Naive thymus-derived CD4-positive, alpha-beta T cell (primary cell): Measurements from ENCODE around the gene C15orf39. TPM values are rescaled to one million over a fixed set of nuclear protein-coding genes. Genes with fewer than 3 reads are reported as not detected.
A peak's percentile ranks its signal among the peaks of the same experiment; 100 is the strongest.

ENCODE experiments used
- ATAC-seq: fragments of 150-1000 bp; cut with Tn5 transposase; 2 replicates; pipeline ENCODE4 v1.10.0; 2021; ENCODE audit warnings: mild to moderate bottlenecking, moderate library complexity
- CTCF ChIA-PET: fragments of 350-600 bp; sonication (Branson Sonifier 250); formaldehyde crosslinking; loops from one replicate; lab custom pipeline; 2021; ENCODE audit warnings: antibody characterized with exemption; lab: Charles Lee
- POLR2A ChIA-PET: fragments of 350-600 bp; sonication (Branson Sonifier 250); formaldehyde crosslinking; loops from one replicate; lab custom pipeline; 2021; ENCODE audit warnings: antibody characterized with exemption, inconsistent platforms; lab: Charles Lee
- DNase-seq, 9 donors: peaks; one replicate each; pipeline versions ENCODE4 v3.0.0 to v3.0.0-alpha.2; 2020 to 2022; ENCODE audit warnings: mixed read lengths in 1 of 9
- H3K27ac ChIP-seq: one replicate; pipeline ENCODE4 v1.7.0; 2013; ENCODE audit warnings: mild to moderate bottlenecking, low read depth, low read length, moderate library complexity
- H3K27me3 ChIP-seq, 2 donors: one replicate each; pipeline ENCODE4 v1.7.0; 2013; ENCODE audit warnings: low read length in 2 of 2, mild to moderate bottlenecking in 2 of 2, moderate library complexity in 2 of 2; ENCODE audit not compliant: control insufficient read depth in 2 of 2, insufficient read depth in 2 of 2
- H3K36me3 ChIP-seq, 3 experiments: 1 replicate in 2 of 3; 2 replicates in 1 of 3; pipeline ENCODE4 v1.7.0; 2013; ENCODE audit warnings: low read length in 3 of 3, mild to moderate bottlenecking in 3 of 3, moderate library complexity in 1 of 3; ENCODE audit not compliant: insufficient read depth in 3 of 3, control insufficient read depth in 2 of 3
- H3K4me1 ChIP-seq, 2 donors: one replicate each; pipeline ENCODE4 v1.7.0; 2013; ENCODE audit warnings: low read length in 2 of 2, mild to moderate bottlenecking in 2 of 2, moderate library complexity in 1 of 2; ENCODE audit not compliant: control insufficient read depth in 2 of 2, insufficient read depth in 2 of 2
- H3K4me3 ChIP-seq: 2 replicates; pipeline ENCODE4 v1.7.0; 2013; ENCODE audit warnings: mild to moderate bottlenecking, low read length
- H3K9me3 ChIP-seq, 3 experiments: 1 replicate in 2 of 3; 2 replicates in 1 of 3; pipeline ENCODE4 v1.7.0; 2013; ENCODE audit warnings: low read length in 3 of 3; ENCODE audit not compliant: control insufficient read depth in 2 of 3
- H3K27ac Mint-ChIP-seq, 9 donors: one replicate each; pipeline ENCODE4 v1.8.0; 2020 to 2022; ENCODE audit warnings: mixed read lengths in 9 of 9, mild to moderate bottlenecking in 8 of 9, moderate library complexity in 5 of 9, inconsistent platforms in 2 of 9
- H3K27me3 Mint-ChIP-seq, 5 donors: one replicate each; pipeline ENCODE4 v1.8.0; 2021 to 2022; ENCODE audit warnings: mixed read lengths in 5 of 5, mild to moderate bottlenecking in 1 of 5
- H3K36me3 Mint-ChIP-seq, 5 donors: one replicate each; pipeline ENCODE4 v1.8.0; 2020 to 2022; ENCODE audit warnings: mixed read lengths in 5 of 5, mild to moderate bottlenecking in 3 of 5, inconsistent platforms in 1 of 5
- H3K4me1 Mint-ChIP-seq, 7 donors: one replicate each; pipeline ENCODE4 v1.8.0; 2020 to 2022; ENCODE audit warnings: mixed read lengths in 7 of 7, mild to moderate bottlenecking in 3 of 7, inconsistent platforms in 1 of 7
- H3K4me3 Mint-ChIP-seq, 10 donors: one replicate each; pipeline ENCODE4 v1.8.0; 2020 to 2022; ENCODE audit warnings: mild to moderate bottlenecking in 10 of 10, mixed read lengths in 10 of 10, moderate library complexity in 6 of 10, inconsistent platforms in 2 of 10
- H3K9me3 Mint-ChIP-seq, 11 donors: one replicate each; pipeline ENCODE4 v1.8.0; 2020 to 2022; ENCODE audit warnings: mixed read lengths in 11 of 11, mild to moderate bottlenecking in 4 of 11, inconsistent platforms in 1 of 11, moderate library complexity in 1 of 11
- intact Hi-C, 2 donors: fragments of 100-400 bp; cut with micrococcal nuclease; formaldehyde crosslinking; loops; one replicate each; pipeline ENCODE4 v1.15.1; 2023
- polyA plus RNA-seq, 2 donors: library from polyadenylated mRNA; unstranded; fragments of 300-500 nt; fragmentation: Illumina TruSeq; gene quantifications; one replicate each; pipeline ENCODE4 v1.2.3, GENCODE V29; 2021
- total RNA-seq, 6 experiments: library from RNA in 5 of 6; stranded (reverse) in 5 of 6; gene quantifications; 1 replicate in 5 of 6; 2 replicates in 1 of 6; pipeline ENCODE4 v1.2.3 and lab custom pipeline; 2021 to 2026

C15orf39 gene
- total and polyA plus RNA-seq, 7 experiments from 2014 or later = 2.1 to 124 (median 31.9) TPM

GRCh38 chr15:75178171-75178937 lies 23.3 kb upstream of the C15orf39 start:
- H3K27ac Mint-ChIP-seq = no peak overlapping the region
- Histone ChIP-seq H3K4me1 (no peaks in the 10 kb centered on the region), H3K9me3 (no peaks in the 10 kb centered on the region), H3K36me3 (no peaks in the 10 kb centered on the region), H3K4me3 (no peak overlapping the region), H3K27me3 (peaks cover 0 to 7% of the 10 kb centered on the region in 2 donors), H3K27ac (no peak overlapping the region)
- POLR2A ChIA-PET = no interaction called here
- H3K4me3 Mint-ChIP-seq = peak overlapping the region in 5 of 10 donors; percentile 35 to 56 (median 49)
- CTCF ChIA-PET = interaction anchor here (0.6 kb wide), 1 partner anchor 677 kb away, joined by 3 read pairs; no protein-coding TSS in a partner anchor
- ATAC-seq = peak; percentile 52
- peaks cover 4 to 28% (median 7%) of the 10 kb centered on the region in 7 donors for H3K4me1 Mint-ChIP-seq
- no peak for DNase-seq
- peaks cover 28 to 54% (median 40%) of the 10 kb centered on the region in 5 donors for H3K27me3 Mint-ChIP-seq
- no peaks in the 10 kb centered on the region for H3K9me3 Mint-ChIP-seq
- H3K36me3 Mint-ChIP-seq = no peaks in the 10 kb centered on the region
- intact Hi-C loops = no loop called here

- intact Hi-C loops = no loop called here
- ChIA-PET CTCF (no interaction called here), POLR2A (no interaction called here)
- no peak overlapping the region for H3K27ac ChIP-seq
- Mint-ChIP-seq H3K27me3 (peaks cover 28 to 54% (median 41%) of the 10 kb centered on the region in 5 donors), H3K36me3 (no peaks in the 10 kb centered on the region), H3K27ac (peak overlapping the region in 1 of 9 donors; percentile 14), H3K9me3 (no peaks in the 10 kb centered on the region), H3K4me1 (peaks cover 4 to 28% (median 7%) of the 10 kb centered on the region in 7 donors), H3K4me3 (peak overlapping the region in 5 of 10 donors; percentile 6 to 56 (median 28))
- H3K9me3 ChIP-seq = no peaks in the 10 kb centered on the region
- ATAC-seq (peak; percentile 17), DNase-seq (peak in 1 of 9 donors; percentile 4)
- no peaks in the 10 kb centered on the region for H3K36me3 ChIP-seq
- peaks cover 0 to 7% of the 10 kb centered on the region in 2 donors for H3K27me3 ChIP-seq
- H3K4me3 ChIP-seq = no peak overlapping the region
- no peaks in the 10 kb centered on the region for H3K4me1 ChIP-seq
These were observed 22.5 kb upstream of the C15orf39 start for GRCh38 chr15:75178938-75179745.

GRCh38 chr15:75179746-75180140 lies 21.9 kb upstream of the C15orf39 start:
- CTCF ChIA-PET = no interaction called here

GRCh38 chr15:75181780-75182179 lies 19.9 kb upstream of the C15orf39 start:
- Mint-ChIP-seq H3K27ac (no peak overlapping the region), H3K4me3 (no peak overlapping the region), H3K27me3 (peaks cover 28 to 55% (median 45%) of the 10 kb centered on the region in 5 donors), H3K9me3 (peaks cover 0 to 3% (median 0%) of the 10 kb centered on the region in 11 donors), H3K36me3 (no peaks in the 10 kb centered on the region), H3K4me1 (peaks cover 5 to 28% (median 11%) of the 10 kb centered on the region in 7 donors)
- no peaks in the 10 kb centered on the region for H3K36me3 ChIP-seq
- no peaks in the 10 kb centered on the region for H3K9me3 ChIP-seq
- ChIA-PET CTCF (interaction anchor here (0.6 to 1.4 kb wide), 2 partner anchors 23 to 414 kb away, joined by 3 read pairs; no protein-coding TSS in a partner anchor), POLR2A (interaction anchor here (0.7 kb wide), 1 partner anchor 20 kb away, joined by 4 read pairs; the partner anchor contains the start of gene C15orf39)
- no peak for ATAC-seq
- no peak overlapping the region for H3K27ac ChIP-seq
- no peak for DNase-seq
- no peaks in the 10 kb centered on the region for H3K4me1 ChIP-seq
- intact Hi-C loops = loop anchor here in 1 of 2 donors (2.0 kb wide), 1 partner anchor 17 kb away; no protein-coding TSS in a partner anchor
- no peak overlapping the region for H3K4me3 ChIP-seq
- H3K27me3 ChIP-seq = peaks cover 0 to 7% of the 10 kb centered on the region in 2 donors

More at GRCh38 chr15:75179746-75180140, 21.9 kb upstream of the C15orf39 start:
- H3K4me3 ChIP-seq = no peak overlapping the region
- H3K27me3 ChIP-seq = peaks cover 0 to 7% of the 10 kb centered on the region in 2 donors
- intact Hi-C loops = no loop called here
- no peak overlapping the region for H3K27ac ChIP-seq
- H3K9me3 Mint-ChIP-seq = peaks cover 0 to 1% (median 0%) of the 10 kb centered on the region in 11 donors
- peak overlapping the region in 1 of 10 donors; percentile 28 for H3K4me3 Mint-ChIP-seq
- H3K27me3 Mint-ChIP-seq = peaks cover 28 to 54% (median 46%) of the 10 kb centered on the region in 5 donors
- H3K36me3 Mint-ChIP-seq = no peaks in the 10 kb centered on the region
- no peak overlapping the region for H3K27ac Mint-ChIP-seq
- no peaks in the 10 kb centered on the region for H3K36me3 ChIP-seq
- no peaks in the 10 kb centered on the region for H3K4me1 ChIP-seq
- peaks cover 5 to 28% (median 7%) of the 10 kb centered on the region in 7 donors for H3K4me1 Mint-ChIP-seq
- H3K9me3 ChIP-seq = no peaks in the 10 kb centered on the region
- POLR2A ChIA-PET = no interaction called here
- no peak for ATAC-seq
- DNase-seq = no peak

GRCh38 chr15:75182187-75183131 lies 19.2 kb upstream of the C15orf39 start:
- Mint-ChIP-seq H3K27ac (peak overlapping the region in 1 of 9 donors; percentile 35), H3K4me3 (no peak overlapping the region), H3K9me3 (peaks cover 0 to 3% (median 0%) of the 10 kb centered on the region in 11 donors), H3K36me3 (no peaks in the 10 kb centered on the region), H3K4me1 (peaks cover 5 to 22% (median 11%) of the 10 kb centered on the region in 7 donors), H3K27me3 (peaks cover 28 to 48% (median 39%) of the 10 kb centered on the region in 5 donors)
- intact Hi-C loops = loop anchor here in 1 of 2 donors (2.0 kb wide), 1 partner anchor 16 kb away; no protein-coding TSS in a partner anchor
- DNase-seq = no peak
- Histone ChIP-seq H3K27me3 (peaks cover 0 to 7% of the 10 kb centered on the region in 2 donors), H3K4me1 (no peaks in the 10 kb centered on the region), H3K27ac (no peak overlapping the region), H3K4me3 (no peak overlapping the region), H3K9me3 (no peaks in the 10 kb centered on the region), H3K36me3 (no peaks in the 10 kb centered on the region)
- CTCF ChIA-PET = interaction anchor here (0.6 kb wide), 2 partner anchors 11 to 415 kb away, joined by 3 read pairs; no protein-coding TSS in a partner anchor
- POLR2A ChIA-PET = interaction anchor here (0.7 kb wide), 1 partner anchor 19 kb away, joined by 4 read pairs; the partner anchor contains the start of gene C15orf39
- no peak for ATAC-seq
